ENCODE results near the gene CD6.

DNA sequence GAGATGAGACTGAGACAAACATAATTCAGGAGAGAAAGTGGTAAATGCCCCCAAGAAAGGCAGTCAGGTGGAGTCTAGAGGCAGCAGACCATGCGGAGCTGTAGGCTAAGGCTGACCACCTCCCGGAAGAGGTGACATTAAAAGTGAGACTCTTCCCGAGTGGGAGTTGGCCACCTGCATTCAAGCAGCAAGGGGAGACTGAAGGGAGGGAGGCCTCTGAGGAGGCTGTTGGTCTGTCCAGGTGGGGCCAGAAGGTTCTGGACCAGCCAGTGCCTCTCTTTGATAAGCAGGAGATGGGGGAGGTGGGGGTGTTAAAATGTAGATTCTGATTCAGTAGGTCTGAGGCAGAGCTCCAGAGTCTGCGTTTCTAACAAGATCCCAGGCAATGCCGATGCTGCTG lies 37.5 kb downstream of the CD6 start:
- TF ChIP-seq, protein P1, sequence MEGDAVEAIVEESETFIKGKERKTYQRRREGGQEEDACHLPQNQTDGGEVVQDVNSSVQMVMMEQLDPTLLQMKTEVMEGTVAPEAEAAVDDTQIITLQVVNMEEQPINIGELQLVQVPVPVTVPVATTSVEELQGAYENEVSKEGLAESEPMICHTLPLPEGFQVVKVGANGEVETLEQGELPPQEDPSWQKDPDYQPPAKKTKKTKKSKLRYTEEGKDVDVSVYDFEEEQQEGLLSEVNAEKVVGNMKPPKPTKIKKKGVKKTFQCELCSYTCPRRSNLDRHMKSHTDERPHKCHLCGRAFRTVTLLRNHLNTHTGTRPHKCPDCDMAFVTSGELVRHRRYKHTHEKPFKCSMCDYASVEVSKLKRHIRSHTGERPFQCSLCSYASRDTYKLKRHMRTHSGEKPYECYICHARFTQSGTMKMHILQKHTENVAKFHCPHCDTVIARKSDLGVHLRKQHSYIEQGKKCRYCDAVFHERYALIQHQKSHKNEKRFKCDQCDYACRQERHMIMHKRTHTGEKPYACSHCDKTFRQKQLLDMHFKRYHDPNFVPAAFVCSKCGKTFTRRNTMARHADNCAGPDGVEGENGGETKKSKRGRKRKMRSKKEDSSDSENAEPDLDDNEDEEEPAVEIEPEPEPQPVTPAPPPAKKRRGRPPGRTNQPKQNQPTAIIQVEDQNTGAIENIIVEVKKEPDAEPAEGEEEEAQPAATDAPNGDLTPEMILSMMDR (IDR thresholded peaks at IDR 0.05 in 2 of 3, conservative IDR thresholded peaks at IDR 0.05 in 1 of 3; ENCODE audit: control insufficient read depth in 2 of 3, extremely low read depth in 1 of 3, insufficient read depth in 1 of 3, low read depth in 3 of 3, low read length in 3 of 3) = no peak
- TF ChIP-seq, protein P2, sequence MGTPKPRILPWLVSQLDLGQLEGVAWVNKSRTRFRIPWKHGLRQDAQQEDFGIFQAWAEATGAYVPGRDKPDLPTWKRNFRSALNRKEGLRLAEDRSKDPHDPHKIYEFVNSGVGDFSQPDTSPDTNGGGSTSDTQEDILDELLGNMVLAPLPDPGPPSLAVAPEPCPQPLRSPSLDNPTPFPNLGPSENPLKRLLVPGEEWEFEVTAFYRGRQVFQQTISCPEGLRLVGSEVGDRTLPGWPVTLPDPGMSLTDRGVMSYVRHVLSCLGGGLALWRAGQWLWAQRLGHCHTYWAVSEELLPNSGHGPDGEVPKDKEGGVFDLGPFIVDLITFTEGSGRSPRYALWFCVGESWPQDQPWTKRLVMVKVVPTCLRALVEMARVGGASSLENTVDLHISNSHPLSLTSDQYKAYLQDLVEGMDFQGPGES (IDR thresholded peaks at IDR 0.05) = no peak
- TF ChIP-seq, protein P3, sequence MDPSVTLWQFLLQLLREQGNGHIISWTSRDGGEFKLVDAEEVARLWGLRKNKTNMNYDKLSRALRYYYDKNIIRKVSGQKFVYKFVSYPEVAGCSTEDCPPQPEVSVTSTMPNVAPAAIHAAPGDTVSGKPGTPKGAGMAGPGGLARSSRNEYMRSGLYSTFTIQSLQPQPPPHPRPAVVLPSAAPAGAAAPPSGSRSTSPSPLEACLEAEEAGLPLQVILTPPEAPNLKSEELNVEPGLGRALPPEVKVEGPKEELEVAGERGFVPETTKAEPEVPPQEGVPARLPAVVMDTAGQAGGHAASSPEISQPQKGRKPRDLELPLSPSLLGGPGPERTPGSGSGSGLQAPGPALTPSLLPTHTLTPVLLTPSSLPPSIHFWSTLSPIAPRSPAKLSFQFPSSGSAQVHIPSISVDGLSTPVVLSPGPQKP (IDR thresholded peaks at IDR 0.05; ENCODE audit: low read depth, low read length) = no peak
- no peak for TF ChIP-seq IKZF2 (IDR thresholded peaks at IDR 0.05)
